Hepatocyte (in vitro differentiated cells): Measurements from ENCODE around the gene SLF1.

Experiments used
- EZH2phosphoT487 ChIP-seq: fragments of 200-600 bp; sonication (generic); IDR thresholded peaks from one replicate; pipeline ENCODE4 v1.6.1; 2018; ENCODE audit warnings: antibody characterized with exemption, mild to moderate bottlenecking, low read depth, moderate library complexity; ENCODE audit not compliant: unreplicated experiment, severe bottlenecking
- TF ChIP-seq, protein P1 (sequence below): fragments of 200-600 bp; sonication (generic); IDR thresholded peaks from 2 replicates; pipeline ENCODE4 v1.5.1; 2016; ENCODE audit warnings: antibody characterized with exemption, mild to moderate bottlenecking; ENCODE audit not compliant: poor library complexity

DNA sequence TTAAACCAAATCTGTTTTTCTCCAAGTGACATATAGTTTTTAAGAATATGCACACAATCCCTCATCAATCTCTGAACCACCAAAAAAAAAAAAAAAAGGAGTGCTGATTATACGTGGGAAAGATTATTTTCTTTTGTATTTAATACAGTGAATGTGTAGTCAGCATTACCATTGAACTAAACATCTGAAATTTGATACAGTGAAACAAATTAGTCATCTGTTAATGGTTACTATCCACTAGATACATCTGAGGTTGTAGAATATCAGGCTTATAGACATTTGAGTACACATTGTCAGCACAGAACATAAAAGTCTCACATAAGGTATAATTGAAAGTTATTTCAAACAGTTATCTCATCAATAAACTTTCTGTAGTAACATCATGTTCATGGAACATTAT, 87.0 kb downstream of the SLF1 start:
- TF ChIP-seq, protein P1, sequence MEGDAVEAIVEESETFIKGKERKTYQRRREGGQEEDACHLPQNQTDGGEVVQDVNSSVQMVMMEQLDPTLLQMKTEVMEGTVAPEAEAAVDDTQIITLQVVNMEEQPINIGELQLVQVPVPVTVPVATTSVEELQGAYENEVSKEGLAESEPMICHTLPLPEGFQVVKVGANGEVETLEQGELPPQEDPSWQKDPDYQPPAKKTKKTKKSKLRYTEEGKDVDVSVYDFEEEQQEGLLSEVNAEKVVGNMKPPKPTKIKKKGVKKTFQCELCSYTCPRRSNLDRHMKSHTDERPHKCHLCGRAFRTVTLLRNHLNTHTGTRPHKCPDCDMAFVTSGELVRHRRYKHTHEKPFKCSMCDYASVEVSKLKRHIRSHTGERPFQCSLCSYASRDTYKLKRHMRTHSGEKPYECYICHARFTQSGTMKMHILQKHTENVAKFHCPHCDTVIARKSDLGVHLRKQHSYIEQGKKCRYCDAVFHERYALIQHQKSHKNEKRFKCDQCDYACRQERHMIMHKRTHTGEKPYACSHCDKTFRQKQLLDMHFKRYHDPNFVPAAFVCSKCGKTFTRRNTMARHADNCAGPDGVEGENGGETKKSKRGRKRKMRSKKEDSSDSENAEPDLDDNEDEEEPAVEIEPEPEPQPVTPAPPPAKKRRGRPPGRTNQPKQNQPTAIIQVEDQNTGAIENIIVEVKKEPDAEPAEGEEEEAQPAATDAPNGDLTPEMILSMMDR: no peak
- no peak for TF ChIP-seq EZH2phosphoT487
